MM.1S (cell line): ENCODE measurements around the gene SUPT3H.

Experiments
- DNase-seq: peaks from one replicate; pipeline ENCODE4 v3.0.0-alpha.2; 2015
- H2AFZ ChIP-seq: fragments of 300-600 bp; sonication (generic); 2 replicates; pipeline ENCODE4 v1.6.0; 2016; ENCODE audit warnings: antibody characterized with exemption, low read length
- H3F3A ChIP-seq: fragments of 300-600 bp; sonication (generic); 2 replicates; pipeline ENCODE4 v1.6.1; 2016; ENCODE audit warnings: mild to moderate bottlenecking, antibody characterized with exemption, low read length, moderate library complexity, mixed read lengths; ENCODE audit not compliant: insufficient read depth
- H3K27ac ChIP-seq: fragments of 300-600 bp; sonication (generic); 2 replicates; pipeline ENCODE4 v1.5.1; 2016; ENCODE audit warnings: mild to moderate bottlenecking, low read length
- H3K27me3 ChIP-seq: fragments of 300-600 bp; sonication (generic); replicated peaks from 2 replicates; pipeline ENCODE4 v1.6.0; 2016; ENCODE audit warnings: low read length; ENCODE audit not compliant: insufficient read depth
- H3K36me3 ChIP-seq: fragments of 300-600 bp; sonication (generic); replicated peaks from 2 replicates; pipeline ENCODE4 v1.6.1; 2016; ENCODE audit warnings: mild to moderate bottlenecking, low read length, mixed read lengths; ENCODE audit not compliant: insufficient read depth
- H3K4me1 ChIP-seq: fragments of 300-600 bp; sonication (generic); 2 replicates; pipeline ENCODE4 v1.6.1; 2016; ENCODE audit warnings: low read length, mixed read lengths
- H3K4me2 ChIP-seq: fragments of 300-600 bp; sonication (generic); 2 replicates; pipeline ENCODE4 v1.6.0; 2016; ENCODE audit warnings: low read depth, low read length
- H3K4me3 ChIP-seq: fragments of 300-600 bp; sonication (generic); 2 replicates; pipeline ENCODE4 v1.5.1; 2016; ENCODE audit warnings: low read length, mixed read lengths
- H3K79me2 ChIP-seq: fragments of 300-600 bp; sonication (generic); 2 replicates; pipeline ENCODE4 v1.6.1; 2016; ENCODE audit warnings: mixed run types, low read length, mixed read lengths
- H3K9ac ChIP-seq: fragments of 300-600 bp; sonication (generic); 2 replicates; pipeline ENCODE4 v1.6.1; 2016; ENCODE audit warnings: low read length, mixed read lengths
- H3K9me2 ChIP-seq: fragments of 300-600 bp; sonication (generic); replicated peaks from 2 replicates; pipeline ENCODE4 v1.6.1; 2016; ENCODE audit warnings: mild to moderate bottlenecking, low read length, mixed read lengths; ENCODE audit not compliant: insufficient read depth
- H3K9me3 ChIP-seq: fragments of 300-600 bp; sonication (generic); replicated peaks from 2 replicates; pipeline ENCODE4 v1.6.1; 2016; ENCODE audit warnings: mild to moderate bottlenecking, low read length, mixed read lengths; ENCODE audit not compliant: insufficient read depth
- H4K20me1 ChIP-seq: fragments of 300-600 bp; sonication (generic); 2 replicates; pipeline ENCODE4 v1.6.1; 2016; ENCODE audit warnings: mild to moderate bottlenecking, low read length, moderate library complexity, mixed read lengths; ENCODE audit not compliant: insufficient read depth
- CTCF ChIP-seq: fragments of 300-600 bp; sonication (generic); IDR thresholded peaks from 2 replicates; pipeline ENCODE4 v1.5.1; 2016; ENCODE audit warnings: antibody characterized with exemption, low read length, mixed read lengths
- EZH2 ChIP-seq: fragments of 300-600 bp; sonication (generic); optimal IDR thresholded peaks from 2 replicates; pipeline ENCODE3; 2017; ENCODE audit warnings: low read depth, mild to moderate bottlenecking, antibody characterized with exemption, low read length, mixed read lengths
- EZH2phosphoT487 ChIP-seq: fragments of 300-600 bp; sonication (generic); IDR thresholded peaks from 2 replicates; pipeline ENCODE4 v1.6.1; 2018; ENCODE audit warnings: antibody characterized with exemption, low read length

The SUPT3H gene

GRCh38 chr6:45423824-45424450, 46.2 kb upstream of the SUPT3H start:
- Histone ChIP-seq H3K36me3 (peaks cover 8% of the 10 kb centered on the region), H3K4me2 (peak overlapping the region; percentile 96), H3F3A (peaks cover 68% of the 10 kb centered on the region), H3K4me1 (peaks cover 20% of the 10 kb centered on the region), H3K27ac (peak overlapping the region; percentile 98), H2AFZ (no peak overlapping the region), H3K9me3 (no peaks in the 10 kb centered on the region), H3K27me3 (no peaks in the 10 kb centered on the region), H3K9me2 (no peaks in the 10 kb centered on the region), H4K20me1 (no peaks in the 10 kb centered on the region), H3K9ac (peak overlapping the region; percentile 100), H3K4me3 (peak overlapping the region; percentile 95), H3K79me2 (peaks cover 94% of the 10 kb centered on the region)
- TF ChIP-seq CTCF (no peak), EZH2 (no peak), EZH2phosphoT487 (no peak)
- DNase-seq, result peak; percentile 48

GRCh38 chr6:45423111-45423823, 45.5 kb upstream of the SUPT3H start:
- peaks cover 94% of the 10 kb centered on the region for H3K79me2 ChIP-seq
- H3K9ac ChIP-seq, result peak overlapping the region; percentile 100
- H3K9me3 ChIP-seq, result no peaks in the 10 kb centered on the region
- no peaks in the 10 kb centered on the region for H3K9me2 ChIP-seq
- H2AFZ ChIP-seq, result peak overlapping the region; percentile 23; the same call in 1 of the 2 replicates
- H4K20me1 ChIP-seq, result no peaks in the 10 kb centered on the region
- H3K27me3 ChIP-seq, result no peaks in the 10 kb centered on the region
- H3K27ac ChIP-seq, result peak overlapping the region; percentile 98
- H3K4me2 ChIP-seq, result peak overlapping the region; percentile 96; the same call in 1 of the 2 replicates
- DNase-seq, result peak; percentile 23
- TF ChIP-seq EZH2phosphoT487, result no peak
- no peak for TF ChIP-seq CTCF
- TF ChIP-seq EZH2, result no peak
- H3F3A ChIP-seq, result peaks cover 70% of the 10 kb centered on the region
- H3K36me3 ChIP-seq, result peaks cover 1% of the 10 kb centered on the region
- H3K4me1 ChIP-seq, result peaks cover 20% of the 10 kb centered on the region
- peak overlapping the region; percentile 95 for H3K4me3 ChIP-seq

GRCh38 chr6:45422503-45423110, 44.9 kb upstream of the SUPT3H start:
- peak overlapping the region; percentile 95 for H3K4me3 ChIP-seq
- no peaks in the 10 kb centered on the region for H3K9me2 ChIP-seq
- no peaks in the 10 kb centered on the region for H3K36me3 ChIP-seq
- peak; percentile 52 for DNase-seq
- no peaks in the 10 kb centered on the region for H4K20me1 ChIP-seq
- H3K27ac ChIP-seq, result peak overlapping the region; percentile 98
- H3K4me1 ChIP-seq, result peaks cover 16% of the 10 kb centered on the region
- H3K9me3 ChIP-seq, result no peaks in the 10 kb centered on the region
- H2AFZ ChIP-seq, result no peak overlapping the region
- H3K9ac ChIP-seq, result peak overlapping the region; percentile 100
- H3K27me3 ChIP-seq, result no peaks in the 10 kb centered on the region
- peak overlapping the region; percentile 96; the same call in 1 of the 2 replicates for H3K4me2 ChIP-seq
- TF ChIP-seq CTCF, result no peak
- no peak for TF ChIP-seq EZH2
- TF ChIP-seq EZH2phosphoT487, result no peak
- H3K79me2 ChIP-seq, result peaks cover 94% of the 10 kb centered on the region
- H3F3A ChIP-seq, result peaks cover 65% of the 10 kb centered on the region
